NCI-H510A (cell line): ENCODE measurements around the gene WNT6.

Experiments
- DNase-seq: peaks from one replicate; lab custom pipeline; 2025; lab: John Stamatoyannopoulos, UW

WNT6 gene

DNA sequence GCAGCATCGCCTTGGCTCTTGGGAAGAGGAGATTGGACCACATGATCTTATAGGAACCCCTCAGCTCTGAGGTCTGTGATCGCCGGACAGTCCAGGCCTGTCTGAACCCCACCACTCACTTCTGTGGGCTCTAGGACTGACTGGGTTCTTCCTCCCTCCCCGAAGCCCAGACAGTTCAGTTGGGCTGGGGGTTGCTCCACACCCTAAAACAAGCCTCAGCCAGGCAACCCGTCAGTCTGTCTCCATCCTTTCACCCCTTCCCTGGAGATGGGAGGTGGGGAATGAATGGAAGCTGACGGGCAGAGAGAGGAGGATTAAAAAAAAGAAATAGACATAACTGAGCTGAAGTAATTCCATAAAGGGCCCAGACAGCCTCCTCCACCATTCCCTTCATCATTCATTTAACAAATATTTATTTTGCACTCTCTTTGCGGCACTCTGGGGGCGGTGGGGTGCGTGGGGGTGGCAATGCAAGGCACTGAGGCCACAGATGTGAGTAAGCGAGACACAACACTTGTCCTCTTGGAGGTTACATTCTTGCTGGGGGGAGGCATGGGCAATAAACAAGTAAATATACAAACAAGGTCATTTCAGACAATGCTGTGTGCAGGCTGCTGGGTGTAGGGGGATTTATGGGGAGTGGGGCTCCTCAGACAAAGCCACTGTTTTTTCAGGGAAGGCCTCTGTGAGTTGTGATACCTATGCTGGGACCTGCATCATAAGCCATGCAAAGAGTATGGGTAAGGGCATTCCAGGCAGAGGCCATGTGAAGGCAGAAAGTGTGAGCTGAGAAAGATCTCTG, 33.9 kb downstream of the WNT6 start:
- DNase-seq: no peak

DNA sequence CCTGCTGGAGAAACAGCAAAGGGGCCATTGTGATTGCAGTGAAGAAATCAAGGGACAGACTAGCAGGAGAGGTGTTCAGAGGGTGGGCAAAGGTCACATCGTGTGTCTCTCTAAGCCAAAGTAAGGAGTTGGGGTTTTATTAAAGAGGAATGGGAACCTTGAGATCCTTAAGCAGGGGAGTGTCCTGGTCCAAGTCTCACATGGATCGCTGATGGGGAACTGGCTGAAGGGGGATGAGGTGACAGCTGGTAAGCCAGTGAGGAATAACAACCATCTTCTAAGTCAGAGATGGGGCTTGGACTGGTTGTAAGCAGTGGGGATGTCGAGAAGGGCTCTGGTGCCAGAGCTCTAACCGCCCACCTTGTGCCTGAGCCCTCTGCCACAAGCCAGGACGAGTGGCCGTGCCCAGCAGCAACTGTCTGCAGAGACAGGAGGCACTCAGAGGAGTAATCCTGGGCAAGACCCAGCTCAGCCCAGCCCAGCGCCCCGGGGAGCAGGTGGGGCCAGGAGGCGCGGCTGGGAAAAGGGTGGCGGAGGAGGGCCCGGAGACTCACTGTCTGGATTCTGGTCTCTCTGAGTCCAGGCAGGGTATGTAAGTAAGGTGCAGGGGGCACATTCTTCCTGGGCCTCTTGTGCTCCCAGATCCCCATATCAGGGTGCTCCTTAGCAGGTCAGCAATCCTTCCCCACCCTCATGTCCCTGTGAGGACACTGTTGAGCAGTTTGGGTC, 34.7 kb downstream of the WNT6 start:
- DNase-seq: no peak

DNA sequence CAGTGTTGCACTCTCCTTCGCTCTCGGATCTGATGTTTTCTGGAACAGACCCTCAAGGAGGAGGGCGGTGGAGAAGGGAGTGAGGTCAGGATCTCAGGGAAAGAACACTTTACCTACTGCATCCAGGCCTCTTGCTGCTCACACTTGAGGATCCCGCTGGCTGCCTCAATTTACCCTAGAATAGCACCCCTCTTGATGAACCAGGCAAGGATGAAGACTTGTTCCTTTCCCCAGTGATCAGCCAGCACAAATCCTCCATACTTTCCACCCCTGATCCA, 35.2 kb downstream of the WNT6 start:
- no peak for DNase-seq

DNA sequence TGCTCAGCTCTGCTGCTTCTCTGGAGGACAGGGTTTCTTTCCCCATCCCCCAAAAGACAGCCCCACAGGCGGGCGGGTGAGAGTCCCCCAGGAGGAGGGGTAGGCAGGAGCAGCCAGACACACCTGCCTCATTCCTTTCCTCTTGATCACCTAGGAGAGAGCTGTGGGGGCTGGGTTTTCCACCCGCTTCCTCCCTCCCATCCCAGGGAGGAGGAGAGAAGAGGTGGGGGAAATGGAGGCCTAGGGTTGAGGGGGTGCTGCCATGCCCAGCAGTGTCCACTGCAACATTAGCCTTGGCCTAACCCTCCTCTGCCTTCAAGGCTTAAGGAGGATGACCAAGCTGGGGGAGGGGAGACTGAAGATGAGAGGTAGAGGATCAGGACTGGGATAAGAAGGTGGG, 35.7 kb downstream of the WNT6 start:
- no peak for DNase-seq

DNA sequence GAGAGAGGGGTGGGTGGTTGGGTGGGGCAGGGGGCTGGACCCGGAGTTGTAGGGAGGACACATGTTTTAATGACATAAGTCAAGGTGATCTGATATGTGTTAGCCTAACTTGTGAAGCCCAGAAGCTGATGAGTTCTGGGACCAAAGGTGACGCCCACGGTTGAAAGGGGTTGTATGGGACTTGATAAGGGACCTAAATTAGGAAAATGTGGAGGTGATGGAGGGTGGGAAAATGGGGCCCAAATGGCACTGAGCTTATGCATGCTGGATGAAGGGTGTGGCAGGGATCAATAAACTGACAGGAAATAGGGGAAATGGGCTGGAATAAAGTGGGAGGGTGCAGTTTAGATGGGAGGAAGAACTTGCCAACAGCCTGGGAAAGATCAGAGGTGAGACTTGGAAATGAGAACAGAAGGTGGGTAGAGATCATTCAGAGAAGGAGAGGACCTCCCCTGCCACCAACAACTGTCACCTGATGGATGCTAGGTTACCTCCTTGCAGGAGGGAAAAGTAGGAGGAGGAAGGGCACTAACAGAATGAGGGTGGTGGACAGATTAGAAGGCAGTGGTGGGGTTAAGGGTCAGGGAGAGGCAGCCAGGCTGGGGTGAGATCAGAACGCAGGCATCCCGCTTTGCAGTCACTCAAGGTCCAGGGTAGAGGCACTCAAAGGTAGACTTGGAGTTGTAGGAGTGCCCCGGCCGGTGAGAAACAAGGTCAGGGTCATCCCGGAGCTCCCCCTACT, 36.3 kb downstream of the WNT6 start:
- no peak for DNase-seq

DNA sequence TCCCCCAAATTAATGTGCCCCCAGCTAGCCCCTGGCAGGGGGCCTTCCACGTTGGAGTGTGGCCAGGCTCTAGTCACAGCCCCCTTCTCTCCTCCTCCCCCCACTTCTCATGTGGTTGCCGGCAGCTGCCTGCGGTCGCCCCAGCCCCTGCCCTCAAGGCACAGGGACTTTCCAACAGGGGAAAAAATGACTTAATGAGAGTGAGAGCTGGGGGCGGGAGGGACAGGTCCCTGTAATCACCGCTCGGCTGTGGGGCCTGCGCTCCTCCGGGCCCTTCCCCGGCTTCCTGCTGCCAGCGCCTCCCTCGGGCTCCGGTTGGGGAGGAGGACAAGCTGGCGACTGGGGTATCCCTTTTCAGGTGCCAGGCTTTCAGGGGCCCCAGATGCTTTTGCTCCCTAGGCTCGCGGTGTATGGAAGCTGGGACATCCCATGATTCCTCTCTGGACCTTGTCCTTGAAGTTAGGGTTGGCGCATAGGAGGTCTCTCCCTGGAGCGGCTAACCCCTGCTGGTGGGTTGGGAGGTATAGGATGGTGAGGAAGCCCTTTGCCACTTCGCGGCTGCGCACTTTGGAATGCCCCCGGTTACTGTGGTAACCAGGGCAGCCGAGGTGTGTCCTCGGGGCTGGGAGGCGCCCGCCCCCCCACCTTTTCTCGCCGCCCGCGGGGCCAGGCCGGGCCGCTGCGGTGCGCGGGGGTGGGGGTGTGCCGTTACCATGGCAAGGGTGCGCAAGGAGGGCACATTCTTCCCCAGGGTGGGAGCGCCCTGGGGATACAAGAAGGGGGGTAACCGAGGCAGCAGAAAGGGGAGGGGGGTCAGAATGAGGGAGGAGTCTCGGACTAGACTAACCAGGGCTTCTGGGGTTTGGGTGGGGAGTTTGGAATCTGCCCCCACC, 37.1 kb downstream of the WNT6 start:
- DNase-seq: no peak

DNA sequence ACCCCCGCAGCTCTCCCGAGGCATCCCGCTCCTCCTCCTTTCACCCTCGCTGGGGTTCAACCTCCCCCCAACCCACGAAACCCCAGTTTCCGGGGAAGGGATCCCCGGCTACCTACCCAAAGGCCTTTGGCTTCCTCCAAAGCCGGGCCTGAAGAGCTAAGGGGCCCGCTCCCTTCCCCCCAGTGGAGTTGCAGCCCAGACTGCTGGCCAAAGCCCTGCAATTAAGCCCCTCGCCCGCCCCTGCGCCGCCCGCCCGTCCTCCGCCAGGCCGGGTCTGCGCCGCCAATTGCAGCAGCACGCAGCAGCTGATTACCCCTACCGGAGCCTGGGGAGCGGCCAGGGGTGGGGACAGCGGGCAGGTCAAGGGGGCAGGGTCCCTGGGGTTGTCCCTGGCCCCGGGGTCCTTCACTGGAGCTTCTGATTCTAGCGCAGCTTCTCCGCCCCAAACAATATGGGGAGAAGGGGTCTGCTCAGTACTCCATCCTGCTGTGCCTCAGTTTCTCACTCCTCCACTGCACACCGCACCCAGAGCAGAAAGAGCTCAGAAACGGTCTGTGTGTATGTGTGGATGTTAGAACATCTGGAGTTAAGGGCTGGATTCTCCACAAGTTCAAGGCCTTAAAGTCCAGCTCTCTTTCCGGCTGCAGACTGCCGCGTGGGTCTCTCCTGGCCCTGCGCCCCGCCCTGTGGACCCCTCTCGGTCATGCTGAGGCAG, 37.9 kb downstream of the WNT6 start:
- no peak for DNase-seq

DNA sequence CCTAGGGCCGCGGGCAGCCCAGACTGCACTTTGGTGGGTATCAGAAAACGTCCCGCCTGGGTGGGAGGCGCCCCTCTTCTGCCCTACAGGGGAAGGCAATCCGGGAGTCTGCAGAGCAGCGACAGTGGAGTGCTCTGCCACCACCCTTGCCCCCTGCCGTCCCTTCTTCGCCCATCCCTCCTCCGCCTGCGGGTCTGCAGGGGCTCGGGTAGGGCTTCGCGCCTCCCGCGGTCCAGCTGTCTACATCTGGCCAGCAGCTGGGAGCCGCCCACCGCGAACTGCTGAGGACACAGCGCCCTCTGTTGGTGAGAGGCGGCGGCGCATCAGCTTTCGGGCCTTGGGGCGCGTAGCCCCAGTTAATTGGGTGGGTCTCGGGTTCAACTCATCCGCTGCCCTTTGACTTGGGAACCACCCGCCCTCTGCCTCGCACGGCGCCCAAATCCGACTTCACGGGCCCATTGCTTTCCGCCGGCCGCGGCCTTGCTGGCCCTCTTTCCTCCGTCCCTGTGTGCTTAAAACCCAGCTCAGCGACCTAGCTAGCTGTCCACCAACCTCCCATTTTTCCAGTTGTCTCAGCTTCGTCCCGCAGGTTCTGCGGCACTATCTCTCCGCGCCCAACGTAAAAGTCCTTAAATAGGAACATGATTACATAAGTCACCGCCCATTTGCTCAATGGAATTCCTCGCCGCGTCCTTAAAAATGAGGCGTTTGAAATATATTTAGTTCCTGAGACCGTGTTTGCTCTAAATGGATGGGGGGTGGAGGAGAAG, 38.7 kb downstream of the WNT6 start:
- DNase-seq: no peak

DNA sequence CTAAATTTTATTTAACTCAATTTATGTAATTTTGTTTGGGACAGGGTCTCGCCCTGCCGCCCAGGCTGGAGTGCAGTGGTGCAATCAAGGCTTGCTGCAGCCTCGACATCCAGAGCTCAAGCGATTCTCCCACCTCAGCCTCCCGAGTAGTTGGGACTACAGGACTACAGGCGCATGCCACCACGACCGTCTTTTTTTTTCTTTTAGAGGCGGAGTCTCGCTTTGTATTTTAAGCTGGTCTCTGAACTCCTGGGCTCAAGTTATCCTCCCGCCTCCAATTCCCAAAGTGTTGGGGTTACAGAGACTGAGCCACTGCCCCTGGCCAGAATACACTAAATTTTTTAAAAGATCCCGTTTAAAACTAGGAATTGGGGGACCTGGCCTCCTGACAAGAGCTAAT, 39.5 kb downstream of the WNT6 start:
- DNase-seq: no peak

DNA sequence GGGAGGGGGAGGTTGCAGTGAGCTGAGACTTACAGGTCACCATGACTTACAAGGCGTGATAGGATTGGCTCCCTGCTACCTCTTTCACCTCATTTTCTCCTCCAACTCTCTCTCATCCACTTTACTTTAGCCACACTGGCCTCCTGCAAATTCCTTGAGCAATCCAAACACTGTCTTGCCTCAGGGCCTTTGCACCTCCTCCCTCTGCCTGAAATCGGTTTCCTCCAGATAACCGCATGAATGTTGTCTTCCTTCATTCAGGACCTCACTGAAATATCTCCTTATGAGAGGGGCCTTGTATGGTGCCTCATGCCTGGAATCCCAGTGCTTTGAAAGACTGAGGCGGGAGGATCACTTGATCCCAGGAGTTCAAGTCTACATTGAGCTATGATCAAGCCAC, 42.8 kb downstream of the WNT6 start:
- DNase-seq: no peak

DNA sequence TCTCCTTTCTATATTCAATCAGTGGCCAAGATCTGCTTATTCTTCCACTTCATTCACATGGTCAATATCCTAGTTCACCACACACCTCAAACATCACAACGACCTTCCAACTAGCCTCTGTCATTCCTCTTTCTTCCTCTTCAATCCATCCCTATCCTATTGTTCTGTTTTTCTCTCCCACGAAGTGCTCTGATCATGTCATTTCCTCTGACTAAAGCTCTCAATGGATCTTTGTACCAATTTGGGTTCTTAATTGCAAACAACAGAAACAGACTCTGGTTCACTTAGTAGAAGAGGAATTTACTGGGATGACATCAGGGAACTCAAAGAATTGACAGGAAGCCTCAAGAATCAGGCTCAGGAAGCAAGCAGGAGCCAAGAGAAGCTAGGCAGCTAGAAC, 44.6 kb downstream of the WNT6 start:
- DNase-seq: no peak

DNA sequence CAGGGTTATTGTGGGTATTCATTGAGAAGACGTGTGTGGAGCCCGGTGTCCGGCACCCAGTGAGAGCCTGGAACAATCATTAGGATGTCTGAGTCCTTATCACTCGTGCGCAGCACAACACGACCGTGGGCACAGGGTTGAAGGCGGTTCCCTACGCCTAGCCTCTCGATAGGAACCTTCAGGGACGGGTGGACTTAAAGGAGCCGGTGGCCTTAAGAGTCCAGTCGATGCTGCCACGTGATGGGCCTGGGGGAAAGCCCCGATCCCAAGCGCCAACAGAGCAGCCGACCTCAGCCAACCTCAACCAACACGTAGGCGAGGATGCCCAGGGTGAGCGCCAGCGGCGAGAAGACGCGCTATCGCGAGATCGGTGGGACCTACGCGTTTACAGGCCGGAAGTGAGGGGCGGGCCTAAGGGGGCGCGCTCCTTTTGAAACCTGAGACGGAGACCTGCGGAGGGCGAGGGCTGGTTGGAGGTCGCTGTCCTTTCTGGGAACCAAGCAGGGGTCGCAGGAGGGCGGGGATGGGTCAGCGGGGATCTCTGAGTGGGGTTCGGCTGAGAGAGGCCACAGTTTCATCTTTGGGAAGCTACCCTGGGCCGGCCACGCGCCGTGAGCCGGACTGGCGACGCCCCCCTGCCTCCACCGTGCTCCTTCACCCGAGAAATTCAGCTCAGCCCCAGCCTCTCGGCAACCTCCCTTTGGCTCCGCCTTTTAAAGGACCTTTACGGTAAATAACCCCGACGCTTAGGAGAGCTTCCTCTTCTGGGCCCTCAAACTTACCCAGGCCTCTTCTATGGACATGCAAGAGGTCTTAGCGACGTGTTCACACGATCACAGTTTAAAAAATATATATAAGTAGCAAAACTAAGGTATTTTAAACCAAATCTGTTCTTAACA, 49.4 kb downstream of the WNT6 start:
- peak; percentile 95 for DNase-seq

DNA sequence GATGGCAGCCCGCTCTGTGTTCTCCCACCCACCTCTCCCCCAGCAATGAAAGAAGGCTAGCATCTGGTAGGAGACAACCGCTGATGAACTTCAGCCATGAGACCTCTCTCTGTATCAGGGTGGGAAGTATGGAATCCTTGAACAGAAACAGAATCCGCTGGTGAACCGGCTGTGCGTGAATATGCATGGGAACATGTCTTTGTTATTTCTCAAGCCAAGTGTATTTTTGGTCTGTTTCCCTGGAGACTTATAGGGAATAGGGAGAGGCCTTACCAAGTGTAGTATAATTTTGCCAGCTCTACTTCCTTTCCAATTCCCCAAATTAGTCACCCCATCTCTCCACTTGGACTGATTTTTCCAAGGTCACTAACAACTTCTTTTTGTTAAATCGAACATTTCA, 51.1 kb downstream of the WNT6 start:
- DNase-seq: no peak

DNA sequence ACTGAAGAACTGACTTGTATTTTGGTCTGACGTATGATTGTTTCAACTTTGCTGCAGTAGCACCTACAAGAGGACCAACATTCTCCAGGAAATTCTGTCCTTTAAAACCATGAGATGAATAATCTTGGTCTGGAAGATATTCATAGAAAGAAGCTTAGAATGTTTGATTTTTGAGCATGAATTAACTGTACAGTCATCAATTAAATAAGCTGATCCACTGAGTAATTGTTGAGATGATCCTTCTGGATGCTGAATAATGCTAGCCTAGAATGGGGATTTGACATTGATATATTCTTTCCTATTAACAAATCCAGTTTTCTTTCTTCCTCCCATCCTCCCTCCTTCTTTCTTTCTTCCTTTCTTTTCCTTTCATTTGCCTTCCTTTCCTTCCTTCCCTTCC, 60.9 kb downstream of the WNT6 start:
- DNase-seq: no peak
